Stimulated activated CD8-positive, alpha-beta memory T cell treated with anti-CD3 and anti-CD28 coated beads, Interleukin-4, amount 100 ng/mL, for 24 hours (primary cell): ENCODE measurements around the gene GLT8D1.
"Not testable (repeated sequence)": the region's sequence is repeated elsewhere in the genome, so short reads cannot be mapped to it uniquely, and the experiment has no call there.

Experiments used
- DNase-seq: peaks from one replicate; pipeline ENCODE4 v3.0.0-alpha.2; 2020; ENCODE audit warnings: low read depth

Gene GLT8D1

DNA sequence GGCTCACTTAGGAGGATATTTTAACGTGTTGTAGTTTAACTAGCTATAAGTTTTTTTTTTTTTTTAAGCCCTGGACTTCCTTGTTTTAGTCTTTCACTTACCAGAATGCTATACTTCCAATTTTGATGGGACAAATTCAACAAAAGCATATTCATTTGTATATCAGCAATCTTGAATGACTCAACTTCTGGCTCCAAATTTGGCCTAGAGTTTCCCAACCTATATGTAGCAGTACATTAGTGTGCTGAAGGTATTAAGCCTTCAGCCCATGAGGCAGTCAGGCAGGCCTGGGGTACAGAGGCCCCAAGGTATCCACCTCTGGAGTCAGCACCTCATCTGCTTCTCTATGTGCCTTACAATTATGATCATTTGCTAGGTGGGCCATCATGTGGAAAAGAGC lies 25.8 kb downstream of the GLT8D1 start:
- DNase-seq, result no peak

DNA sequence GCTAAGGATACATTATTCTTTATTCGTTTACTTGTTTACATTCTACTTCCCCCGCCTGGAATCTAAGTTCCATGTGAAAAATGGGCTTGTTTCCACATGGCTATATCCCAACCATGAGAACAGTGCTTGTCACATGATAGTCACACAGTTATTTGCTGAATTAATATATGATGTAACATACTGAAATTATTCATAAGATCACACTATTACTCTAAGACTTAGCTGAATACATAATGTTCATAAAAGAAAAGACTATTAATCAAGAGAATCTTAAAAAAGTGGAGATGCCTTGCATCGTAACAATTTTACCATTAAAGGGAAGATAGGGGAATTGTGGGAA lies 26.4 kb downstream of the GLT8D1 start:
- DNase-seq, result no peak

DNA sequence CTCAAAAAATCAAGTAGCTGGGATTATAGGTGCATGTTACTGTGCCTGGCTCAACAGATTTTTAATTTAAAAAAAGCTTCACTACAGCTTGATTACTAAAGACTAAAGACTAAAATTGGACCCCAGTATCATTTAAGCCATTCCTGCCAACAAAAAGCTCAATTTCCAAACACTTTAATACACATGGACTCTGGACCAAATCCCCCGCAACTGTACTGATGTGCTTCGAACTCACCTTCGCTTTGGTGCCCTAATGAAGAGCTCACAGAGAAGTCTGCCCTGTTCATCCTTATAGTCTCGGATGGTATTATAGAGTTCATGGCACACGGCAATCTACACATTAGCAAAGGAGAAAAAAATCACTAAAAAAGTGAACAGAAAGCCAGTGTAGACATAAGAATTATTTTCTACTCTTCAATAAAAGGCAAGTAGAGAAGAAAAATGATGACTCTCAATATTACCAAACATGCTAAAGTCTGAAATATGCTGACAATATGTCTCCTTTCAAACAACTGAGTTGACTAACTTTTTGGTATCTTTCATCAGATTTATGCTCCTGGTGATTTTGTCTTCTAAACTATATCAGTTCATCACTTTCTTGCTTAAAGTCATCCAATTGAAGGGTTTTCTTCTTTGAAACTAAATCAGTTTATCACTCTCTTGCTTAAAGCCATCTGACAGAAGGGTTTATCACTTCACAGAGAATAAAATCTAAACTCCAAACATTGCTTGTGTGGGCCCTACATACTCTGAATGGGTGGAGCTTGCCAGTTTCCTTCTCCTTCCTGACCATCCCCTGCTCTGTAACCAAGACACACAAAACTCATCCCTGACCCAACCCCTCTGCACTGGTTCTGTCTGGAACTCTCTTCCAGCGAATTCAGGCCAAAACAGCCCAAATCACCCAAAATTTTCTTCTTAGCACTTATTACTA lies 27.1 kb downstream of the GLT8D1 start:
- no peak for DNase-seq

DNA sequence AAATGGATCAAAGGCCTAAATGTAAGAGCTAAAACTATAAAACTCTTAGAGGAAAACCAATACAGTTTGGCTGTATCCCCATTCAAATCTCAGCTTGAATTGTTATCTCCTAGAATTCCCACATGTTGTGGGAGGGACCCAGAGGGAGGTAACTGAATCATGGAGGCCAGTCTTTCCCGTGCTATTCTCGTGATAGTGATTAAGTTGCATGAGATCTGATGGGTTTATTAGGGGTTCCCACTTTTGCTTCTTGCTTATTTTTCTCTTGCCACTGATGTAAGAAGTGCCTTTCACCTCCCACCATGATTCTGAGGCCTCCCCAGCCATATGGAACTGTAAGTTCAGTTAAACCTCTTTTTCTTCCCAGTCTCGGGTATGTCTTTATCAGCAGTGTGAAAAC lies 29.4 kb downstream of the GLT8D1 start:
- DNase-seq, result not testable (repeated sequence)

DNA sequence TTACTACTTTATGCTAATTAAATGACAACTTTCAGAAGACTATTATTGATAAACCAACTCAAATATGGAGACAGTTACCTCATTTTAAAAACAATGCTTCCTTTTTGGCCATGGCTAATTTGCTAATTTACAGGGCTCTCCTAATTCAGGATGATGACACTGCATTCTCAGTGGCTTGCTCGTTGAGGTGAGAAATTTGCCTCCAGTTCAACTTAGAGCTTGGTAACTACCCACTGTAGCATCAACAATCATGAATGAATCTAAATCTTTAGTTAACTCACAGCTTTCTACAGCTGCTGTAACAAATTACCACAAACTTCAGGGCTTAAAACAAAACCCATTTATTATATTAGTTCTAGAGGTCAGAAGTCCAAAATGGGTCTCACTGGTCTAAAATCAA lies 33.9 kb downstream of the GLT8D1 start:
- DNase-seq, result no peak

DNA sequence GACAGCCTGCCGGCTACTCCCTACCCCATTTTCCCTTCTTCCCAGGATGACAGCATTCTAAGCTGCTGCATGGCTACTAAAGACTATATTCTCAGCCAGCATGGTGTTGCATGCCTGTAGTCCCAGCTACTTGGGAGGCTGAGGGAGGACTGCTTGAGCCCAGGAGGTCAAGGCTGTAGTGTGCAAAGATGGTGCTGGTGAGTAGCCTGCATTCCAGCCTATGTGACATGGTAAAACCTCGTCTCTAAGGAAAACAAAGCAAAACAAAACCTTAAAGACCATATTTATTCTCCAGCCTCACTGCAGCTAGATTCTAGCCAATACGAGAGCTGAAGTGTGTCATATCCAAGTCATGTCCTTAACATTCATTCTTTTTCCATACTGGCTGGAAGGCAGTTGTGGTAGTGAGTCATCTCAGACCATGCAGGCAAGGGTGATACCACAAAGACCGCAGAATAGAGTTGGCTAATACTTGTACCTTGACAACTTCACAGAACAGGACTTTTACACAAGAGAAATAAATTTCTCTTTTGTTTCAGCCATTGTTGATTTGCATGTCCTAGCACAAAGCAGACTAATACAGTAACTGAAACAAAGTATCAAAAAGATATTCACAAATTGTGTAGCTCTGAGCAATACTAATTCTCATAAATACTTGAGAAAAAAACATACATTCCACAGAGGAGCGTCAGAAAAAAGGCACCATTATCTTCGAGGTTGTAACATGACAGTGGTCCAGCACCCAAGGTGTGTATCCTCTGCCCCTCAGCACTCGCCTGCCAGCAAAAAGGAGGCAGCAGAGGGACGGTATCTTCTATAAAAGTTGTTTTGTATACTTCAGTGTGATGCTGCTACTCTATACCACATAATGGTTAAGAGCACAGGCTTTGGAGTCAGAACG lies 34.7 kb downstream of the GLT8D1 start:
- no peak for DNase-seq

DNA sequence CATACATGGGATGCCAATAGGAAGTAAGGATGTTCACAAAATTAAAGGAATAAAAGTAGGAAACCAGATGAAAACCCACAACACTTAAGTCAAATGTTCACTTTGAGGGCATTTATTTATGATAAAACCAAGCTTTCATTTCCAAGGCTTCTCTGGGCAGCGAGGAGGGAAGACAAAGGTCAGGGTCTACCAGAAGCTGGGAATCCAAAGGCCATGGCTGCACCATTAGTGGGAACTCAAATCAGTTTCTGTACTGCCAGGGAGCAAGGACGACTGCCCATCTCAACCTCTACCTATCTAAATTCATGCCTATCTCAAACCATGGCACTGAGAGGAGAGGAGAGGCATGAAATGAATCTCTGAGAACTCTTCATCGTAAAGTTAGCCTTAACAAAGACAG lies 42.5 kb downstream of the GLT8D1 start:
- no peak for DNase-seq

DNA sequence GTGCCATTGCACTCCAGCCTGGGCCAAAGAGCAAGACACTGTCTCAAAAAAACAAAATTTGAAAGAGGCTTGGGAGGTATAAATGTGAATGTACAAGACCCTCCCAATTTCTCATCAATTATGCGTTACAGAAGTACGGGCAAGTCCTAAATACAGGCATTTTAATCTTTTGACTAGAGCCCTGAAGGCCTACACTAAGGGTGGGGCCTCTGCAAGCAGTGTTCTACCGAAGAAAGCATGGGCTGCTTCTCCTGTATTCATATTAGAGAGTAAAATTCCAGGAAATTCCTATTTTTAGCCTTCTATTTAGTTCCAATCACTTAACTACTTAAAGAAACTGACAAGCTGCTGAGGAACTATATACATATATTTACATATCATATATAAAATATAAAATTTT lies 45.5 kb downstream of the GLT8D1 start:
- DNase-seq, result no peak

DNA sequence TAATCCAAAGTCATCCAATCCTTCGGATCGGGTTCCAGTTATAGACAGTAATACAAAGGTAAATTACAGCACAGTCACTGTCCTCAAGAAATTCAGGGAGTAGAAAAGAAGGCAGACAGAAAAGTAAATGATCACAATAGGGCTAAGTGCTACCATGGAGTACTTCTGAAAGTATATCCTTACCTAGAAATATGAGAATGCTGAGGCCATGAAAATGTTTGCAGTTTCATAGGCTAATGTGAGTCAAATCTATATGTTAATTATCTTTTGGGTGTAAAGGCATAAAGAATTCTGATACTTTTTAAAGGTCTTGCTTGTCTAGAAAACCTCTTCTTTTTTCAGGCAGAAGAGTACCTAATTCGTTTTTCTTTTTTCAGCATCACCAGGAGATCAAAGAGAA lies 49.7 kb downstream of the GLT8D1 start:
- no peak for DNase-seq

DNA sequence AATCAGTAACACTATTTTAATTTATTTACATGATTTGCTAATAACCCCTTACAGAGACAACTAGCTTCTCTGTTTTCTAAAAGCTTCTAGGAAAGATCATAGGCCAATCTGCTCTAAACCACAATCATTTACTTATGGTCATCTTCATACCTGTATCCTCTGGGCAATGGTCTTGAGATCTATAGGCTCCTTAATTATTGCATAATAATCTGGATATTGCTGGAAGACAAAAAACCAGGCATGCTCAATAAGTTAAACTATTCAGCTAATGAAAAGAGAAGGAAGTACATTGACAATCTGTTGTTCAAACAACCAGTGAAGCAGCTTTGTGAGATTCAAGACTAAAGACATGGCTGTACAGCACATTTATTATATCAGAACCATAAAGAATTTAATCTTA lies 54.0 kb downstream of the GLT8D1 start:
- DNase-seq, result no peak

DNA sequence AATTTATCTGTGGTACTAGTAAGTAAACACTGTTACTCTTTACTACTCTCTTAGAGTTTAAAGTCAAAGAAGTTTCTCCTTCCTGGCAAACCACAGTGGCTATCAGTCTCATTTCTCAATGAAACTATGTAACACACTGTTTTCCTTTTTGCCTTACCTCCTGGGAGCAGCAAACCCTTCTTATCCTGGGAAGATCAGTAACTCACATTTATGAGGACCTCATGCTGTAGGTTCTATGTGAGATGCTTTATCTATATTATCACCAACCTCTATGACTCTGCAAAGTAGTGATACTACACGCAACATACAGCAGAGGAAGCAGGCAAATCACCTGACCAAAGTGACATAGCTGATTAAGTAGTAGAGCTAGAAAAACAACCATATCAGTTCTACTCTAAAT lies 55.2 kb downstream of the GLT8D1 start:
- no peak for DNase-seq

DNA sequence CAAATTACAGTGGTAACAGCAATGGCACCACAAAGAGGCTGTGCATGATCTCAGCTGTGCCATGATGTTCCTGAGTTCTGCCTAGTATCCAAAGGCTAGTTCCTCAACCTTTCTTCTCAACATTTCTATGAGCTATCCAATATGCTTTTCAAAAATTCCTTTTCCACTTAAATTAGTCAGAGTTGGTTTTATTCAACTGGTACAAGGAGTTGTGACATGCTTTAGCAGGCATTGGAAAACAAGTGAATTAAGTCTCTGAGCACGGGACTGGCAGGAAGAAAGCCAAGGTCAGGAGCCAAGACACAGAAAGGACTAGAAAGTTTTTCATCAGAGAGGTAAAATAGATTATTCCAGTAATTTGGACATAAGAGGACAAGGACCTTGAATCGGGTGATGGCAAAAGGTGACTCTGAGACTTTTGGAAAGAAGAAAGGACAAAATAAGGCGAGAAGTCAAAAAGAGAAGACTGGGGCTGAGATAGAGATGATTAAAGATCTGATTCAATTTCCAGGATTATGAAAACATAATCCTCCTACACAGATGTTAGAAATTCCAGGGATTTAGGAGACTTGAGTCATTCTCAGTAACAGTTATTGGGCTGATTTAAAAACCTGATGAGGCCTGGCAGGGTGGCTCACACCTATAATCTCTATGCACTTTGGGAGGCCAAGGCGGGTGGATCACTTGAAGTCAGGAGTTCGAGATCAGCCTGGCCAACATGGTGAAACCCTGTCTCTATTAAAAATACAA lies 56.0 kb downstream of the GLT8D1 start:
- DNase-seq, result no peak

DNA sequence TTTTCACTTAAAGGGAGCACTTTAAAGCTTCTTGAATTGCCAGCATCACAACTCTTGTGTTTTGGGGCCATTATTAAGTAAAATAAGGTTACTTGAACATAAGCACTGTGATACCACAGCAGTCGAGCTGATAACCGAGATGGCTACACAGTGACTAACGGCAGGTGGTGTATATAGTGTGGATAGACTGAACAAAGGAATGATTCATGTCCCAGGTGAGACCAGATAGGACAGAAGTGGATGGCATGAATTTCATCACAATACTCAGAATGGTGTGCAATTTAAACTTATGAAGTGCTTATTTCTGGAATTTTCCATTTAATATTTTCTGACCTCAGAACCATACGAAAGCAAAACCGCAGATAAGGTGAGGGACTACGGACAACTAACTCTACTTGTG lies 60.0 kb downstream of the GLT8D1 start:
- DNase-seq, result no peak
